ENCODE results near the gene CAPN5.

The CAPN5 gene

GRCh38 chr11:77124041-77124440 is 57.3 kb downstream of the CAPN5 start:
- TF ChIP-seq CTCF (conservative IDR thresholded peaks at IDR 0.05; ENCODE audit: low read depth, low read length), result no peak
- DNase-seq (ENCODE audit: low read depth), result no peak
- H3K4me3 ChIP-seq (ENCODE audit: low read length), result no peak overlapping the region

- H3K4me3 ChIP-seq (ENCODE audit: low read length), result no peak overlapping the region
- TF ChIP-seq CTCF (conservative IDR thresholded peaks at IDR 0.05; ENCODE audit: low read depth, low read length), result no peak
- DNase-seq (ENCODE audit: low read depth), result no peak
These were observed 57.7 kb downstream of the CAPN5 start for GRCh38 chr11:77124488-77124887.

- no peak for TF ChIP-seq CTCF (conservative IDR thresholded peaks at IDR 0.05; ENCODE audit: low read depth, low read length)
- H3K4me3 ChIP-seq (ENCODE audit: low read length), result no peak overlapping the region
- no peak for DNase-seq (ENCODE audit: low read depth)
These were observed 58.4 kb downstream of the CAPN5 start for GRCh38 chr11:77125191-77125590.

- H3K4me3 ChIP-seq (ENCODE audit: low read length), result no peak overlapping the region
- no peak for TF ChIP-seq CTCF (conservative IDR thresholded peaks at IDR 0.05; ENCODE audit: low read depth, low read length)
- DNase-seq (ENCODE audit: low read depth), result no peak
These were observed 58.9 kb downstream of the CAPN5 start for GRCh38 chr11:77125695-77126094.

- no peak overlapping the region for H3K4me3 ChIP-seq (ENCODE audit: low read length)
- no peak for DNase-seq (ENCODE audit: low read depth)
- TF ChIP-seq CTCF (conservative IDR thresholded peaks at IDR 0.05; ENCODE audit: low read depth, low read length), result no peak
These were observed 59.5 kb downstream of the CAPN5 start for GRCh38 chr11:77126156-77126775.

- TF ChIP-seq CTCF (conservative IDR thresholded peaks at IDR 0.05; ENCODE audit: low read depth, low read length), result no peak
- peak overlapping the region; percentile 53 for H3K4me3 ChIP-seq (ENCODE audit: low read length)
- no peak for DNase-seq (ENCODE audit: low read depth)
These were observed 60.1 kb downstream of the CAPN5 start for GRCh38 chr11:77126861-77127234.

- peak; percentile 98 for TF ChIP-seq CTCF (conservative IDR thresholded peaks at IDR 0.05; ENCODE audit: low read depth, low read length)
- peak overlapping the region; percentile 53 for H3K4me3 ChIP-seq (ENCODE audit: low read length)
- no peak for DNase-seq (ENCODE audit: low read depth)
These were observed 60.6 kb downstream of the CAPN5 start for GRCh38 chr11:77127235-77127911.
